HG03159 (cell line): Measurements from ENCODE around the gene PRRX2.
"Not testable (repeated sequence)": the region's sequence is repeated elsewhere in the genome, so short reads cannot be mapped to it uniquely, and the experiment has no call there.

ENCODE experiments used
- ATAC-seq: cut with Tn5 transposase; IDR thresholded peaks from one replicate; pipeline ENCODE4 v1.9.1; 2021; ENCODE audit warnings: mild to moderate bottlenecking, moderate library complexity; ENCODE audit not compliant: unreplicated experiment

PRRX2 gene

DNA sequence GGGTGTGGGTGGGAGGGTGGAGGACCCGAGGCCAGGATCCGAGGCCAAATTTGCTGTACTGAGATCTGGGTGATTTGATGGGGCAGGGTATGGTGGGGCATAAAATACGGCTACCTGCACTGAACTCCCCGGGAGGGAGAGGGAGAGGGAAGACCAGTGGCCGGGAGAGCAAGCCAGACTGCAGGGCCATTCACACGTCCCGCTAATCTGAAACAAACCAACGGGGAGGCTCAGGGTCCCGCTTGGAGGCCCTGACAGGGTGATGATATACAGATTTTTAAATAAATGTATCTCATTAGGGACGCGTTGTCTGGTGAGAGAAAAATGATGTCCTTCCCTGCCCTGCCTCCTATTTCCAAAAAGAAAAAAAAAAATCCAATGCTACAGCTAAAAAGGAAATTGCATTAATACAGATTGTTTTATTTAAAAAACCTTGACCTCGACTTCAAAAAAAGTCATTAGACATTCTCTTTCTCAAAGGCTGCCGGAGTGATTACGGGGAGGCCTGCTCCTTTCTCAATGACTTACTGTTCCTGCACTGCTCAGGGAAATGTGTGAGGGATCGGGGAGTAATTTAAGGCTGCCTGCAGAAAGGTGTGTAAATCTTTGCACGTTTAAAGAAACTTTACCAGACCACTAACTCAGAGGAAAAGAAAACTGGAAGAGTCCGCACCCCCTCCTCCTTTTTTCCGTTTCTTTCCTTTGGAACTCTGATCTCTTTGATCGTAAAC is 11.5 kb upstream of the PRRX2 start:
- no peak for ATAC-seq

DNA sequence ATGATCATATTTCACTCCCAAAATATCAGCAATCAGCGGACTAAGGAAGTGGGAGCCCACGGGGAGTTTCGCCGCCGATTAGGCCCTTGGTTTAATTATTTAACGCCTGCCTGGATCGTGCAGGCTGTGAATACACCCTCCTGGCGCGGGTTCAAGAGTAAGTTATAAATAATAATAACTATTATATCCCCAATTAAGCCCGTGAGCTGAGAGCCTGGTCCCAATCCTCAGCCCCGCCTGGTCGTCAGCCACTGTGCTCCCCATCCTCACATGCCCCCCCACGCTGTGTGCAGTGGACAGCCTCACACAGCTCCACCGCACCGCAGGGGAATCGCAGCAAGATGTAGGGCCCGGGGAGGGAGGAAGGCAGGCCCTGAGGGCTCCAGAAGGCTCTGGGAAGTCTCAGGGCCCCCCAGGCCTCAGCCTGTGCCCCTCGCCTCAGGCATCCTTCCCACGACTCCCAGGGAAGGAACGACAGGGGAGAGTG is 10.8 kb upstream of the PRRX2 start:
- no peak for ATAC-seq

DNA sequence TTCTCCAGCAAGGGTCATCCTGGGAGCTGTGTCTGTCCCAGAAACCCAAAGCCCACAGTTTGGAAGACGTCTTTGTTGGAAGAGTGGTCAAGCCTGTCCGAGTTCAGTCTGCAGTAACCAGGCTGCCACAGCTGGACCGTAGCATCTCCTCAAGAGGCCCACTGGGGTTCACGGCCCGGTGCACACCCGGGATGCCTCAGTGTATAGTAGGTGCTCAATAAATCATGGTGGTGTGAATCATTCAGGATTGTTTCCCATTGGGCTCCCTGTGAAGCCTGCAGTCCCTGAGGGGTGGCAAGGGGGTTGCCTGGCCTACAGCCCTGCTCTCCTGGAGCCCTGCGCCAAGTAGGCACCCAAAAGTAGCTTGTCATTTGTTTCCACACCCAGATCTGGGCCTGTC is 10.3 kb upstream of the PRRX2 start:
- ATAC-seq, result no peak

DNA sequence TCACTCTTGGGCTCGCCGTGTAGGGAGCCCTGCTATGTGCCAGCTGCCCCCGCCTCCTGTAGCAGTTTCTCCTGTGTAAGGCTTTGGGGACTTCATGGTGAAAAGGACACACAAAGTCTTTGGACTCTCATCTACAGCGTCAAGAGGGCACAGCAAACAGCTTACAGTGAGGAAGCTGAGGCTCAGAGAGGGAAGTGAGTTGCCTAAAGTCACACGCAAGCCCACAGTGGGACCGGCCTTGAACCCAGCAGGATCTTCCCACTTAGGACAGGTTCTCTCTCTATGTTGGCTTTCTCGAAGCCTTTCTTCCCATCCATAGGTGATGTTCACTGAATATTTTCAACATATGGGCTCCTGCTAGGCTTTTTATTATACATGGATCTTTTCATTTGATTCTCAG is 9.8 kb upstream of the PRRX2 start:
- no peak for ATAC-seq

DNA sequence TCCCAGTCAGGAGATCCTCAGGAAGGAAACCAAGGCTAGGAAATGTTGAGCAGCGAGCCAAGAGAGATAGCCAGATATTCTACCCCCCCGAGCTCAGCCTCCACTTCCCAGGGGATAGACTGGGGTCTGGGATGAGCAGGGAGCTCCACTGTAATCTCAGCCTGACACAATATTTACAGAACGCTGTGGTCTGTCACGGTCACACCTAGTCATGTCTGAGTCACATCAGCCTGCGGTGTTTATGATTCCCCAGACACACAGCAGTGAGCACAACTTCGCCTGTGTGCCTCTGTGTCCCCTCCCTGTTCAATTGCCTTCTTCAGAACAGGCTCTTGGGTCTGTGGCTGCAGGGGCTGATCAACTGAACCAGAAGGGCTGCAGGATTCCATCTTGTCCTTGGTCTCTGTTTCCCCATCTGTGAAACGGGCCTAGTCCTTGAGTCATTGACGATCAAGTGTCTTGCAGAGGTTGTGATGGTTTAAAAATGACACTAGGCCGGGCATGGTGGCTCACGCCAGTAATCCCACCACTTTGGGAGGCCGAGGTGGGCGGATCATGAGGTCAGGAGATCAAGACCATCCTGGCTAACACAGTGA is 8.6 kb upstream of the PRRX2 start:
- no peak for ATAC-seq

DNA sequence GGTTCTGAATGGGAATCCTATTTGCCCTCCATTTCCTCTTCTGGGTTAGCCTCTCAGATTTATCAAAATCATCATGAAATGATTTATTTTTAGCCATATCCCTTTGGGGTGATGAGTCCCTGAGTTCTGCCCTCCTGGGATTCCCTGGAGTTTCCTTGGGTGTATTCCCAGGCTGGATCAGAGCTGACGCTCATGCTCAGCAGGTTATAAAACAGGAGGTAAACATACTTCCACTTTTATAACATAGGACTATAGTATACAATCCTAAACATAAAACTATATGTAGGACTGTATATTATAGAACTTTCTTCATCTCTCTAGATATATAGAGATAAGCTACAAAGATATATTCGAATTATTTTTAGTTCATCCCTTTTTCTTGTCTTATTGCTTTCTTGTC is 4.4 kb upstream of the PRRX2 start:
- no peak for ATAC-seq

DNA sequence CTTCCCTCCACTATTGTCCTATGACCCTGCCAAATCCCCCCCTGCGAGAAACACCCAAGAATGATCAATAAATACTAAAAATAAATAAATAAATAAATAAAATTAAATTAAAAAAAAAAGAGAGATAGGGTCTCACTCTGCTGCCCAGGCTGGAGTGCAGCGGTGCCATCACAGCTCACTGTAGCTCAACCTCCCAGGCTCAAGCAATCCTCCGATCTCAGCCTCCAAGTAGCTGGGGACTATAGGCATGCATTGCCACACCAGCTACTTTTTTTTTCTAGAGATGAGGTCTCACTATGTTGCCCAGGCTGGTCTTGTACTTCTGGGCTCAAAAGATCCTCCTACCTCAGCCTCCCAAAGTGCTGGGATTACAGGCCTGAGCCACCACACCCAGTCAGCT is 3.2 kb upstream of the PRRX2 start:
- ATAC-seq, result not testable (repeated sequence)

DNA sequence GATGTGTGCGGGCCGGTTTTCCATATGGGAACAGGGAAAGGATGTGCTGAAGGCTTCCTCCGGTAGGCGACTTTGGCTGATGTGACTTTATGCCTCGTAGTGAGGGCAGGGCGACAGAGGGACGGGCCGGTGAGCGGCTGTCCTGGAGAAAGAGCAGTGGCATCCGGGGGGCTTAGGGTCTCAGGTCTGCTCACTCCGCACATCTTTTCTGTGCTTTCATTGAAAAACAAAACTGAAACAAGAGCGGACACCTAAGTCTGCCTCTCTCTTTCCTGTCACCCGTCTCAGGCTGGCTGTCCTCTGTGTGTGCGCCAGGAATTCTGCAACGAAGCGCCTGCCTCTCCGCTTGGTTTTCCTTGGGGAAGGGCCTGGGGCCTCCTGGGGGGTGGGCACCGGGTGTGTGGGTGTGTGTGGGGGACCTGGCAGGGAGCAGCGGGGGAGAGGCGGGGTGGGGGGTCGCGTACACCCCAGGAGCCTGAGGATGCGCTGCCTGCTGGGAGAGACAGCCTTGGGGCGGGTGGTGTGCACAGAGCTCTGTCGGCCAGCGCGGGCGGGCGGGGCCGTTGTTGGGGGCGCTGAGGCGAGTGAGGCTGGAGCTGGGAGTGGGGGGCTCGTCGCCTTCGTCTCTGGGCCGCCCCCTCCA is 580 bp upstream of the PRRX2 start:
- no peak for ATAC-seq

DNA sequence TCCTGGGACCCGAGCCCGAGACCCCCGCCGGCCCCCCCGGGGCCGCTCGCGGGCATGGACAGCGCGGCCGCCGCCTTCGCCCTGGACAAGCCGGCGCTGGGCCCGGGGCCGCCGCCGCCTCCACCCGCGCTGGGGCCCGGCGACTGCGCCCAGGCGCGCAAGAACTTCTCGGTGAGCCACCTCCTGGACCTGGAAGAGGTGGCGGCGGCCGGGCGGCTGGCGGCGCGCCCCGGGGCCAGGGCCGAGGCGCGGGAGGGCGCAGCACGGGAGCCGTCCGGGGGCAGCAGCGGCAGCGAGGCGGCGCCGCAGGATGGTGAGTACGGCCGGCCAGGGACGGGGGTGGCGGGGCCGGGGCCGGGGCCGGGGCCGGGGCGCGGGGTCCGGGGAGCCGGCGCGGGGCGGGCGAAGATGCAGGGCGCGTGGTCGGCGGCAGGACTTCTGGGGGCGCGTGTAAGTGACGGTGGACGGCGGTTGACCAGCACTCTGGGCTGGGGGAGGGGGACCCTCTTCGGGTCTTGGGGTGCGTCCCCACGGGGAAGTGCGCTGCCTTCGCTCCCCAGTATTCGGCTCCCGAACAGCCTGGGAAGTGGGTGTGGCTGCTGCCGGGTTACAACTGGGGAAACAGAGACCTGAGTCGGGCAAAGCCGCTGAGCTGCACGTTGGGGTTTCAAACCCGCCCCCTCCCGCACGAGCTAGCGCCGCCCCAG is 520 bp downstream of the PRRX2 start:
- ATAC-seq, result no peak

DNA sequence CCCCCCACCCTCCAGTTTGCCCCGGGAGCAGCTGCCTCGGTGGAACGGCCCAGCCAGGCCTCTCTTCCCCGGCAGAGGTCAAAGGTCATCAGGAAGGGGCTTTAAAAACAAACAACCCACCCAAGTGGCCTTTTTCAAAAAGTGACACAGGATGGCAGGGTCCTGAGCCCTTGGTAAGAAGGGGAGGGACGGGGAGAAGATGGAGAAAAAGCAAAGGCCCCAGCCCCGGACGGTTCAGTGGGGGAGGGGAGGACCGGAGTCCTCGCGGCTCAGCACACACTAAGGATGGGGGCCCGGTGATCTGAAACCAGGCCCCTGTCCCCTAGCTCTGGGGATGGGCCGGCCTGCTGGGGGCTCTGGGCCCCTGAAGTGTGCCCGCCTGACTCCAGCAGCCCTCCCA is 1.1 kb downstream of the PRRX2 start:
- no peak for ATAC-seq

DNA sequence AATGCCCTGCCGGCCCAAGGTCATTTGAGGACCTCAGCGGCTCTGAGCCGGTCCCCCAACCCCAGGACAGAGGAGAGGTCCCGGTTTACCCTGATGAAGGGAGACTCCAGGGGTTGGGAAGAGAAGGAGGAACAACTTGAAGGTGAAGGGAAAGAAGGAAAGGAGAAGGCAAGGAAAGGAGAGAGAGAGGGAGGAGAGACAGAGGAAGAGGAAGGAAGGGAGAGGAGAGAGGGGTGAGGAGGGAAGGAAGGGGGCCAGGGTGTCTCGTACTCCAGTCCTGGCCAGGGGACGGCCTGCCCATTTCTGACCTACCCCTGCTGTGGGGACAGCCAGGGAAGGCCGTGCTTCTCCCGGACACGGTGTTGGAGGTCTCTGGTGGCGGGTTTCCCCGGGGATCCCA is 1.9 kb downstream of the PRRX2 start:
- ATAC-seq, result no peak

DNA sequence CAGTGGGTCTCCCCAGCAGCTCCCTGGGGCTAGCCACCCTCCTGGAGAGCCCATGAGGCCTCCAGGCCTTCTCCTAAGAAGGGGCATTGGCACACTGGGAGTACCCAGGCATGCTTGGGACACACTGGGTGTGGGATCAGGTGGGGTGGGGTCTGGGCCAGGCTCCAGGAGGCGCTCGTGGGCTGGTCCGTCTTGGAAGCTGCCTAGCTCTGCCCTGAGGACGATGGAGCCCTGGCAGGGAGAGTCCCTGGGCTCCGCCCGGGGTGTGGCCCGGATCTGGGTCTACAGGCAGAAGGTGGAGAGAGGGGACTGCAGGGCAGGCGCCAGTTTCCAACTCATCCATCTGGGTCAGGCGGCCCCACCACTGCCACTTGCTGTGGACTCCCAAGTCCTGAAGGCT is 2.4 kb downstream of the PRRX2 start:
- ATAC-seq, result no peak

DNA sequence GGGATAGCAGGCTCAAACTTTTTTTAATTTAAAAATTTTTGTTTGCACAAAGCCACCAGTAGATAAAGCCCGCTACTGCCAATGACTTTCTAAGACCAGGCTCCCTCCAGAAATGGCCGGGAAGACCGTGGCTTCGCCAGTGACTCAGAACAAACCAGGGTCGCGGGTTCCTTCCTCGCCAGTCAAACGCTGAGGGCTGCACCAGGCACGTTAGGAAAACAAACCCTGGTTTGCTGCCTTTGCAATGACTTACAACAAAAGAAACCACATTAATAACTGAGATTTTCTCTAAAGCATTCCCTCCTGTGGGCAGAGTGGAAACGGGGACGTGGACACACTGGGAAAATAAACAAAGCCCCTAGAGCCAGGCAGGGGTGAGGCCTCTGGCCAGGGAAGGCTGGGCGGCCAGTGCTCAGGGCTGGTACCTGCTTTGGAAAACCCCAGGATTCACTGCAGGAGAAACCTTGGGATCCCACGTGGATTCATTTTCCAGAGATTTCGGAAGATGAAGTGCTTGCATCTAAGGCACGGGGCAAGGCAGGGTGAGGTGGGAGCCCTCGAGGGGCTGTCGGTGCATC is 3.8 kb downstream of the PRRX2 start:
- ATAC-seq, result no peak

DNA sequence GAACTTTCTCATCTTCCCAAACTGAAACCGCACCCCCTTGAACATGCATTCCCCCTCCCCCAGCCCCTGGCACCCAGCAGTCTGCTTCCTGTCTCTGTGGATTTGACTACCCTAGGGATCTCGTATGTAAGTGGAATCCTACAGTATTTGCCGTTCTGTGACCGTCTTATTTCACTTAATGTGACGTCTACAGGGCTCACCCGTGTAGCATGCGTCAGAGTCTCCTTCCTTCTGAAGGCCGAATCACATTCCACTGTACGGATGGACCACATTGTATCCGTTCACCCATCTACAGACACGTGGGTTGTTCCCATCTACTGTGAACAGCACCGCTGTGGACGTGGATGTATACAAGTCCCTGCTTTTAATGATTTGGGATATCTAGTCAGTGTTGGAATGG is 4.5 kb downstream of the PRRX2 start:
- no peak for ATAC-seq

DNA sequence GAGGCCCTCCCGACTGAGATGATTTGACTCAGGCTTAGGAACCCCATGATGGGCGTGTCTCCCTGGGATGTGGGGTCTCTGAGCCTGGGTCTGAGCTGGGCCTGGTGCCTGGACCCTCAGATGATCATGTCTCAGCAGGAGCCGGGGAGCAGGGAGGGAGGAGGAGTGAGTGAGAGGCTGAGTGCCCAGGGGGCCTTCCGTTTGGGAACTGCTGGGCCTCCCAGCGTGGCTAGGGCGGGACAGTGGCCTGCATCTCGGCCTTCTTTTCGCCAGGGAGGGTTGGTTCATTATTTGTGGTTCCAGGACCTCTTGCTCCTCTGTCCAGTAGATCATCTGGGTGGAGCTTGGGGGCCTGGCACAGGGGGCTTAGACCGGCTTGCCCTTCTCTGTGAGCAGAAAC is 5.6 kb downstream of the PRRX2 start:
- ATAC-seq, result no peak

DNA sequence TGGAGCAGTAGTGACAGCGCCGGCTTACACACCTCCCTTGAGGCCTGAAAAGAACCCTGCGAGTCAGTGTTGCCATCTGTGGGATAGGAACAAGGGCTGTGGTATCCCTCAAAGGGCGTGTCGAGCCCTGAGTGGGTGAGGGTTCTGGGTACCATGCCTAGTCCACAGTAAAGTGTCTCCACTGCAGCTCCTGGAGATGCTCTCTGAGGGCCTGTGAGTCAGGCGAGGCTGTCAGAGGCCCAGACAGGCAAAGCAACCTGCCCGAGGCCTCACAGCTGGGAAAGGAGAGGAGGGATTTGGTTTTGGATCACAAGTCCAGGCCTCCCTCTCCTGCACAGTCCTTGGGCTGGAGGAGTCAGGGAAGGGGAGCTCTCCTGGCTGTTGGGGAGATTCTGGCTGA is 6.1 kb downstream of the PRRX2 start:
- ATAC-seq, result no peak

DNA sequence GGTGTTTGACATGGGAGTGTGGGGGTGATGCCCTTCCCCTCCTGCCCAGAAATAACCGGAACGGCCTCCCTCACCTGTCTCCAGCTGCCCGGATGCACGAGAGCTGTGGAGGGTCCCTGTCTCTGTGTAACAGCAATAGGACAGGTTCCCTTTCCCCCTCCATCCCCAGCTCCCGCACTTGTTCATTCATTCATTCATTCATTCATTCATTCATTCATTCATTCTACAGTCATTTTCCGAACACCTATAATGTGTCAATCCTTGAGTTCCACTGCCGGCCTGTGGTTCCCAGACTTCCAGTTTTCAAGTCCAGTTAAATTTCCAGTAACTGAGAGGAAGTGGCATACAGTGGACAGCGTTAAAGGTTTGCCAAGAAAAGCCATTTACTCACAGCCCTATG is 7.3 kb downstream of the PRRX2 start:
- ATAC-seq, result no peak

DNA sequence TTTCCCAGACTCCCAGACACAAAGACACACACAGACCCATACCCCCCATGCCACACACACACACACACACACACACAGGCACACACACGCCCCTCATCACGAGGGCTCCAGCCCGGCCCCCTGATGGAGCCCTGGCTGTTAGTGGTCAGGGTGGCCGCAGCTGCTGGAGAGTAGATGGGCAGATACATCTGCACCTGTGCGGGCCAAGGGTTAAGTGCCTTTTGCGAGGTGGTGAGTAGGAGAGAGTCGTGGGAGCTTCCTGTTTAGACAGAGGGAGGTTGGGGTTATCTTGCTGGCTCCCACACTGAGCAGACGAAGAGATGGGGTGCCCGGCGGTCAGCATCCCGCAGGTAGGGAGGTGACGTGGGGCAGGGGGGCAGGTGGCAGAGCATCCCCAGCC is 8.2 kb downstream of the PRRX2 start:
- no peak for ATAC-seq

DNA sequence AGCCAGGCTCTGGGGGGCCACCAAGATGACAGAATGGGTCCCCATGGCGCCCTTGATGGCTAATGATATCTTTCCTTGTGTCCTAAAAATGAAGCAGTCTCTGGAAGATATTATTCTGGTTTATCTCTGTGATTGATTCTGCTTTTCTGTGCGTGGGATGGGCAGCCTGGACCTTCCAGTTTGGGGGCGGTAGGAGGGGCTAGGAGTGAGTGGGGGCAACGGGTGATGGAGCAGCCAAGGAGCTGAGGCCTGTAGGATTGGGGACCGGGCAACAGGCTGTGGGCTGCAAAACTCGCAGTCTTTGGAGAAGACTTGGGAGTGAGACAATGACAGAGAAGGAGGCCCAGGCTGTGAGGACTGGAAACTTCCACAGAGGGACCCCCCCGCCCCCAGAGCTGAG is 8.8 kb downstream of the PRRX2 start:
- ATAC-seq, result no peak

DNA sequence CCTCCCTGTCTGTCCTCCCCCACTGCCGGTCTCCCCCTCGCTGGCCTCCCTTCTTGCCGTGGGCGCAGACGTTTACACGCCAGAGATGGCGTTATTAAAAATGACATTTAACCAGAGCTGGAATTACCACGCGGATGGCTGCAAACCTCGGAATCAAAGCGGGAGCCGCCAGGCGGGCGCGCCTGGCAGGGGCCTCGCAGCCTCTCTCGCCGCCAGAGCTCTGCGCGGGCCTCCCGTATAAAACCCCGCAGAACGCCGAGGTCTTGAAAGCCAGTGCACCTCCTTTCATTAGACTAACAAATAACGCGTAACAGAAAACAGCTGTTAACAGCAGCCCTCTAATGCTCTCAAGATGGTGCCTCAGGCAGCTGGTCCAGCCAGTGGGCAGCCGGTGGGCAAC is 10.2 kb downstream of the PRRX2 start:
- no peak for ATAC-seq

DNA sequence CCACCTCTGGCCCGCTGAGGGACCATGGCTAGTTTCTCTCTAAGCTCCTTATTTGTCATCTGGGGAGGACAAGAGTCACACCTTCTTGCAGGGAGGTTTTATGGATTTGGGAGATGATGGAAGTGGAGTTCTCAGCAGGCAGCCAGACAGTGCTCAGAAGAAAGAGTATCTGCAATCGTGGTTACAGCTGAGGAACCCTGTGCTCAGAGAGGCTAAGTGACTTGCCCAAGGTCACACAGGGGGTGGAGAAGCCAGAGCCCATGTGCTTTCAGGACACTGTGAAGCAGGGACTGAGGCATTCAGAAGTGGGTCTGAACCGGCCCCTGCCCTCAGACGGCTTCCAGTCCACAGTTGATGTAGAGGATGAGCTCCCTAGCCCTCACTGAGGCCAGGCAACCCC is 10.8 kb downstream of the PRRX2 start:
- no peak for ATAC-seq
